Measurements from ENCODE around the gene PARP9.

The PARP9 gene

DNA sequence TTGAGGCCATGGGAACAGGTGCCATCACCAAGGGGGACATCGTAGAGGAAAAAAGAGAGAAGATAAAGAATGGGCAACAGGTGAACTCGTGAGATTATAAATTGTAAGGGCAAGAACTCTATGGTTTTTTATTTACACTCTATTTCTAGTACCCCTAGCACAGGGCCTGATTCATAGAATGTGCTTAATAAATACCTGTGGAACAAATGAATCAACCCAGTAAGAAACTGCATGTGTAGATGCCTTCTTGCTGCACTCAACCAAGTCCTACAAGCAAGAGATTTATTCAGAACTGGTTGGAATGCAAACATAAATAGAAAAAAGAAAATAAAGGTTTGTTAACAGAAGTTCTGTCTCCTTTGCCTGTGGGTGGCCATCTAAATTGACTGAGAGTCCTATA lies 30.6 kb downstream of the PARP9 start:
- TF ChIP-seq, protein P1, sequence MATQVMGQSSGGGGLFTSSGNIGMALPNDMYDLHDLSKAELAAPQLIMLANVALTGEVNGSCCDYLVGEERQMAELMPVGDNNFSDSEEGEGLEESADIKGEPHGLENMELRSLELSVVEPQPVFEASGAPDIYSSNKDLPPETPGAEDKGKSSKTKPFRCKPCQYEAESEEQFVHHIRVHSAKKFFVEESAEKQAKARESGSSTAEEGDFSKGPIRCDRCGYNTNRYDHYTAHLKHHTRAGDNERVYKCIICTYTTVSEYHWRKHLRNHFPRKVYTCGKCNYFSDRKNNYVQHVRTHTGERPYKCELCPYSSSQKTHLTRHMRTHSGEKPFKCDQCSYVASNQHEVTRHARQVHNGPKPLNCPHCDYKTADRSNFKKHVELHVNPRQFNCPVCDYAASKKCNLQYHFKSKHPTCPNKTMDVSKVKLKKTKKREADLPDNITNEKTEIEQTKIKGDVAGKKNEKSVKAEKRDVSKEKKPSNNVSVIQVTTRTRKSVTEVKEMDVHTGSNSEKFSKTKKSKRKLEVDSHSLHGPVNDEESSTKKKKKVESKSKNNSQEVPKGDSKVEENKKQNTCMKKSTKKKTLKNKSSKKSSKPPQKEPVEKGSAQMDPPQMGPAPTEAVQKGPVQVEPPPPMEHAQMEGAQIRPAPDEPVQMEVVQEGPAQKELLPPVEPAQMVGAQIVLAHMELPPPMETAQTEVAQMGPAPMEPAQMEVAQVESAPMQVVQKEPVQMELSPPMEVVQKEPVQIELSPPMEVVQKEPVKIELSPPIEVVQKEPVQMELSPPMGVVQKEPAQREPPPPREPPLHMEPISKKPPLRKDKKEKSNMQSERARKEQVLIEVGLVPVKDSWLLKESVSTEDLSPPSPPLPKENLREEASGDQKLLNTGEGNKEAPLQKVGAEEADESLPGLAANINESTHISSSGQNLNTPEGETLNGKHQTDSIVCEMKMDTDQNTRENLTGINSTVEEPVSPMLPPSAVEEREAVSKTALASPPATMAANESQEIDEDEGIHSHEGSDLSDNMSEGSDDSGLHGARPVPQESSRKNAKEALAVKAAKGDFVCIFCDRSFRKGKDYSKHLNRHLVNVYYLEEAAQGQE (IDR thresholded peaks at IDR 0.05; ENCODE audit: insufficient read depth in 1 of 2, low read depth in 2 of 2, low read length in 2 of 2): no peak
- TF ChIP-seq FOXP2 (optimal IDR thresholded peaks at IDR 0.05; ENCODE audit: borderline replicate concordance, extremely low read depth, extremely low read length, insufficient read depth) (no peak), POLR2AphosphoS5 (IDR thresholded peaks at IDR 0.05; ENCODE audit: low read depth, low read length) (no peak), TAF1 (IDR thresholded peaks at IDR 0.05; ENCODE audit: borderline replicate concordance, insufficient read depth, low read length) (no peak), SIN3A (IDR thresholded peaks at IDR 0.05; ENCODE audit: borderline replicate concordance, insufficient read depth, low read length) (no peak)

GRCh38 chr3:122530164-122530563 lies 33.9 kb downstream of the PARP9 start:
- no peak for TF ChIP-seq SIN3A (IDR thresholded peaks at IDR 0.05; ENCODE audit: borderline replicate concordance, insufficient read depth, low read length)
- TF ChIP-seq POLR2AphosphoS5 (IDR thresholded peaks at IDR 0.05; ENCODE audit: low read depth, low read length): no peak
- TF ChIP-seq, protein P1 (IDR thresholded peaks at IDR 0.05; ENCODE audit: insufficient read depth in 1 of 2, low read depth in 2 of 2, low read length in 2 of 2): no peak
- TF ChIP-seq TAF1 (IDR thresholded peaks at IDR 0.05; ENCODE audit: borderline replicate concordance, insufficient read depth, low read length): no peak
- no peak for TF ChIP-seq FOXP2 (optimal IDR thresholded peaks at IDR 0.05; ENCODE audit: borderline replicate concordance, extremely low read depth, extremely low read length, insufficient read depth)

GRCh38 chr3:122523317-122523716 lies 40.8 kb downstream of the PARP9 start:
- TF ChIP-seq POLR2AphosphoS5 (IDR thresholded peaks at IDR 0.05; ENCODE audit: low read depth, low read length): no peak

DNA sequence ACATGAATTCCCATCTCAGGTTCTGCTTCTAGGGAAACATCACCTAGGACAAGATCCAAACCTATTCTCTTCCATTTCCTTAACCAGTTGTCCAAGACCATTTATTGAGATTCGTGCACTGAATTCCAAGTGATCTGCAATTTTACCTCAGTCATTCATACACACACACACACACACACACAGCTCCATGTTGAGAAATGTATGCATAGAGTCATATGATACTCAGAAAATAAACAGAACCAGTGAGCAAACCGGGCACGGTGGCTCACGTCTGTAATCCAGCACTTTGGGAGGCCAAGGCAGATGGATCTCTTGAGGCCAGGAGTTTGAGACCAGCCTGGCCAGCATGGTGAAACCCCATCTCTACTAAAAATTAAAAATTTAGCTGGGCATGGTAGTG lies 43.2 kb downstream of the PARP9 start:
- TF ChIP-seq, protein P1 (IDR thresholded peaks at IDR 0.05; ENCODE audit: insufficient read depth in 1 of 2, low read depth in 2 of 2, low read length in 2 of 2): no peak
- TF ChIP-seq POLR2AphosphoS5 (IDR thresholded peaks at IDR 0.05; ENCODE audit: low read depth, low read length) (no peak), SIN3A (IDR thresholded peaks at IDR 0.05; ENCODE audit: borderline replicate concordance, insufficient read depth, low read length) (no peak)

GRCh38 chr3:122519693-122520092 lies 44.4 kb downstream of the PARP9 start:
- no peak for TF ChIP-seq FOXP2 (optimal IDR thresholded peaks at IDR 0.05; ENCODE audit: borderline replicate concordance, extremely low read depth, extremely low read length, insufficient read depth)
- no peak for TF ChIP-seq TAF1 (IDR thresholded peaks at IDR 0.05; ENCODE audit: borderline replicate concordance, insufficient read depth, low read length)
- no peak for TF ChIP-seq SIN3A (IDR thresholded peaks at IDR 0.05; ENCODE audit: borderline replicate concordance, insufficient read depth, low read length)
- no peak for TF ChIP-seq POLR2AphosphoS5 (IDR thresholded peaks at IDR 0.05; ENCODE audit: low read depth, low read length)
- TF ChIP-seq, protein P1 (IDR thresholded peaks at IDR 0.05; ENCODE audit: insufficient read depth in 1 of 2, low read depth in 2 of 2, low read length in 2 of 2): no peak
